Hepatic stellate cell (primary cell): ENCODE data around the gene MBOAT7.

Source experiments
- DNase-seq: peaks from one replicate; pipeline ENCODE4 v3.0.0; 2011; ENCODE audit warnings: low spot score

MBOAT7 gene

GRCh38 chr19:54138489-54139256 lies 50.7 kb downstream of the MBOAT7 start:
- DNase-seq, result peak; percentile 31

GRCh38 chr19:54137699-54138488 lies 51.5 kb downstream of the MBOAT7 start, which contains the start of gene CNOT3:
TSS of gene CNOT3 (plus strand) at chr19:54137762. CDS start at chr19:54142979, 5,217 bp downstream.
- DNase-seq, result peak; percentile 31

GRCh38 chr19:54136864-54137698 lies 52.3 kb downstream of the MBOAT7 start:
- DNase-seq, result peak; percentile 100

- DNase-seq, result peak; percentile 41
Observed at GRCh38 chr19:54136086-54136863, 53.1 kb downstream of the MBOAT7 start.

GRCh38 chr19:54133957-54134590 lies 55.3 kb downstream of the MBOAT7 start:
- no peak for DNase-seq

- no peak for DNase-seq
Observed at GRCh38 chr19:54133312-54133956, 55.9 kb downstream of the MBOAT7 start.

- no peak for DNase-seq
Observed at GRCh38 chr19:54129617-54129996, 59.8 kb downstream of the MBOAT7 start.

- DNase-seq, result no peak
Observed at GRCh38 chr19:54128796-54129616, 60.4 kb downstream of the MBOAT7 start.

- DNase-seq, result no peak
Observed at GRCh38 chr19:54128441-54128725, 61.0 kb downstream of the MBOAT7 start.

GRCh38 chr19:54127688-54128440 lies 61.5 kb downstream of the MBOAT7 start:
- no peak for DNase-seq

- DNase-seq, result no peak
Observed at GRCh38 chr19:54125713-54126112, 63.7 kb downstream of the MBOAT7 start.

- DNase-seq, result no peak
Observed at GRCh38 chr19:54124393-54124792, 65.0 kb downstream of the MBOAT7 start.

- no peak for DNase-seq
Observed at GRCh38 chr19:54123682-54124081, 65.7 kb downstream of the MBOAT7 start.
